ENCODE results near the gene AS3MT.
"Not testable (repeated sequence)": the region's sequence is repeated elsewhere in the genome, so short reads cannot be mapped to it uniquely, and the experiment has no call there.

Gene AS3MT

GRCh38 chr10:102918817-102919245, 49.6 kb downstream of the AS3MT start:
- in situ Hi-C loops (cut with MboI; ENCODE audit: low sequenced_read_pairs): loop anchor here (10.0 to 25.0 kb wide), 3 partner anchors 182 to 568 kb away; partner anchors contain the start of genes CALHM3, NEURL1, RPEL1 and WBP1L

GRCh38 chr10:102919246-102919959, 50.1 kb downstream of the AS3MT start:
- in situ Hi-C loops (cut with MboI; ENCODE audit: low sequenced_read_pairs): loop anchor here (10.0 to 25.0 kb wide), 3 partner anchors 182 to 568 kb away; partner anchors contain the start of genes CALHM3, NEURL1, RPEL1 and WBP1L

- in situ Hi-C loops (cut with MboI; ENCODE audit: low sequenced_read_pairs): loop anchor here (10.0 to 25.0 kb wide), 3 partner anchors 183 to 567 kb away; partner anchors contain the start of genes CALHM3, NEURL1, RPEL1 and WBP1L
Observed at GRCh38 chr10:102919992-102920739, 50.9 kb downstream of the AS3MT start.

GRCh38 chr10:102923601-102924000, 54.3 kb downstream of the AS3MT start:
- in situ Hi-C loops (cut with MboI; ENCODE audit: low sequenced_read_pairs): loop anchor here (25.0 kb wide), 2 partner anchors 186 to 564 kb away; partner anchors contain the start of genes CALHM3, NEURL1 and WBP1L

GRCh38 chr10:102926842-102927241, 57.6 kb downstream of the AS3MT start:
- in situ Hi-C loops (cut with MboI; ENCODE audit: low sequenced_read_pairs): no loop called here

- in situ Hi-C loops (cut with MboI; ENCODE audit: low sequenced_read_pairs): no loop called here
Observed at GRCh38 chr10:102927311-102928010, 58.2 kb downstream of the AS3MT start.

GRCh38 chr10:102928442-102928841, 59.2 kb downstream of the AS3MT start:
- in situ Hi-C loops (cut with MboI; ENCODE audit: low sequenced_read_pairs): not testable (repeated sequence)

- in situ Hi-C loops (cut with MboI; ENCODE audit: low sequenced_read_pairs): loop anchor here (10.0 kb wide), 1 partner anchor 124 kb away; no protein-coding TSS in a partner anchor
Observed at GRCh38 chr10:102930720-102931119, 61.5 kb downstream of the AS3MT start.

- in situ Hi-C loops (cut with MboI; ENCODE audit: low sequenced_read_pairs): loop anchor here (10.0 kb wide), 1 partner anchor 123 kb away; no protein-coding TSS in a partner anchor
Observed at GRCh38 chr10:102931643-102932042, 62.4 kb downstream of the AS3MT start.

GRCh38 chr10:102935505-102935904, 66.2 kb downstream of the AS3MT start:
- in situ Hi-C loops (cut with MboI; ENCODE audit: low sequenced_read_pairs): loop anchor here (10.0 kb wide), 1 partner anchor 119 kb away; no protein-coding TSS in a partner anchor

- in situ Hi-C loops (cut with MboI; ENCODE audit: low sequenced_read_pairs): loop anchor here (10.0 kb wide), 1 partner anchor 119 kb away; no protein-coding TSS in a partner anchor
Observed at GRCh38 chr10:102935939-102936605, 66.8 kb downstream of the AS3MT start.

- in situ Hi-C loops (cut with MboI; ENCODE audit: low sequenced_read_pairs): no loop called here
Observed at GRCh38 chr10:102941401-102941800, 72.1 kb downstream of the AS3MT start.

GRCh38 chr10:102945449-102945848, 76.2 kb downstream of the AS3MT start:
- in situ Hi-C loops (cut with MboI; ENCODE audit: low sequenced_read_pairs): no loop called here

- in situ Hi-C loops (cut with MboI; ENCODE audit: low sequenced_read_pairs): no loop called here
Observed at GRCh38 chr10:102945962-102946361, 76.7 kb downstream of the AS3MT start.

GRCh38 chr10:102946992-102947391, 77.7 kb downstream of the AS3MT start:
- in situ Hi-C loops (cut with MboI; ENCODE audit: low sequenced_read_pairs): no loop called here

- in situ Hi-C loops (cut with MboI; ENCODE audit: low sequenced_read_pairs): no loop called here
Observed at GRCh38 chr10:102948176-102948575, 78.9 kb downstream of the AS3MT start.

- in situ Hi-C loops (cut with MboI; ENCODE audit: low sequenced_read_pairs): no loop called here
Observed at GRCh38 chr10:102948786-102949185, 79.5 kb downstream of the AS3MT start.

- in situ Hi-C loops (cut with MboI; ENCODE audit: low sequenced_read_pairs): no loop called here
Observed at GRCh38 chr10:102949916-102950315, 80.6 kb downstream of the AS3MT start.

GRCh38 chr10:102951316-102951715, 82.0 kb downstream of the AS3MT start:
- in situ Hi-C loops (cut with MboI; ENCODE audit: low sequenced_read_pairs): no loop called here
